Panc1 (cell line): ENCODE data around the gene CES2. TPM values are rescaled to one million over a fixed set of nuclear protein-coding genes. Genes with fewer than 3 reads are reported as not detected.

Experiments used
- ATAC-seq: fragments of 200-7000 bp; cut with Tn5 transposase; 2 replicates; pipeline ENCODE4 v1.9.1; 2020; ENCODE audit warnings: mild to moderate bottlenecking, moderate library complexity
- BruUV-seq: library from RNA; stranded (reverse); fragments of 400-500 nt; replicated peaks from 2 replicates; lab custom pipeline; 2021; lab: Mats Ljungman, UMichigan
- CTCF ChIA-PET: fragments of 300-600 bp; sonication (Branson Sonifier 250); formaldehyde crosslinking; loops from one replicate; lab custom pipeline; 2022; ENCODE audit warnings: antibody characterized with exemption; lab: Charles Lee
- POLR2A ChIA-PET: fragments of 300-600 bp; sonication (Branson Sonifier 250); formaldehyde crosslinking; loops from one replicate; lab custom pipeline; 2022; ENCODE audit warnings: antibody characterized with exemption; lab: Charles Lee
- DNase-seq: peaks from one replicate; pipeline ENCODE4 v3.0.0-alpha.2; 2010; ENCODE audit warnings: low read depth, low spot score
- H3K27ac ChIP-seq: 2 replicates; pipeline ENCODE4 v1.5.1; 2011; ENCODE audit warnings: mild to moderate bottlenecking, low read length, inconsistent platforms
- H3K27me3 ChIP-seq: fragments of 200-500 bp; sonication (Bioruptor generic); 2 replicates; pipeline ENCODE4 v1.6.0; 2014; ENCODE audit warnings: low read length, inconsistent platforms; ENCODE audit not compliant: control insufficient read depth, insufficient read depth
- H3K36me3 ChIP-seq: fragments of 200-500 bp; sonication (Bioruptor generic); 2 replicates; pipeline ENCODE4 v1.5.1; 2014; ENCODE audit warnings: inconsistent platforms, mild to moderate bottlenecking, low read length, moderate library complexity; ENCODE audit not compliant: control insufficient read depth, insufficient read depth
- H3K4me1 ChIP-seq: 2 replicates; pipeline ENCODE4 v1.5.1; 2011; ENCODE audit warnings: inconsistent platforms, mild to moderate bottlenecking, low read length, moderate library complexity; ENCODE audit not compliant: control insufficient read depth, insufficient read depth
- H3K4me3 ChIP-seq, 2 experiments: 2 replicates each; pipeline ENCODE4 v1.5.1; 2011 to 2012; ENCODE audit warnings: low read depth in 2 of 2, low read length in 2 of 2, mild to moderate bottlenecking in 2 of 2, inconsistent platforms in 1 of 2, moderate library complexity in 1 of 2
- H3K9me3 ChIP-seq: fragments of 200-500 bp; sonication (Bioruptor generic); 2 replicates; pipeline ENCODE4 v1.5.1; 2014; ENCODE audit warnings: low read depth, mild to moderate bottlenecking, inconsistent platforms, low read length, moderate library complexity; ENCODE audit not compliant: control insufficient read depth, insufficient read depth
- POLR2AphosphoS5 ChIP-seq: IDR thresholded peaks from 2 replicates; pipeline ENCODE4 v1.6.1; 2012; ENCODE audit warnings: mild to moderate bottlenecking, low read depth, low read length, moderate library complexity
- SIN3A ChIP-seq: IDR thresholded peaks from 2 replicates; pipeline ENCODE4 v1.6.1; 2012; ENCODE audit warnings: low read depth, mild to moderate bottlenecking, low read length, moderate library complexity, borderline replicate concordance; ENCODE audit not compliant: insufficient read depth
- TCF7L2 ChIP-seq: IDR thresholded peaks from 2 replicates; pipeline ENCODE4 v1.6.1; 2011; ENCODE audit warnings: mild to moderate bottlenecking, low read depth, low read length, inconsistent platforms
- in situ Hi-C: cut with HindIII; loops from 2 replicates; pipeline ENCODE4 v1.10.0; 2016; ENCODE audit warnings: low sequenced_read_pairs, low pct_unique_long_range_greater_than_20kb
- intact Hi-C: fragments of 100-400 bp; cut with micrococcal nuclease; formaldehyde crosslinking; loops from one replicate; pipeline ENCODE4 v1.10.0; 2022; ENCODE audit not compliant: unreplicated experiment
- total RNA-seq: library from RNA; stranded (reverse); gene quantifications from one replicate; pipeline ENCODE4 v1.2.1, GENCODE V29; 2021; ENCODE audit not compliant: unreplicated experiment
- TF ChIP-seq, protein P1 (sequence below): fragments of 450-650 bp; IDR thresholded peaks from 2 replicates; pipeline ENCODE4 v1.5.1; 2017; ENCODE audit warnings: mild to moderate bottlenecking
- TF ChIP-seq, protein P2 (sequence below), 2 experiments: IDR thresholded peaks; 2 replicates each; pipeline ENCODE4 v1.6.1; 2011 to 2012; ENCODE audit warnings: low read depth in 2 of 2, control low read depth in 1 of 2, low read length in 1 of 2, mild to moderate bottlenecking in 1 of 2, moderate library complexity in 1 of 2; ENCODE audit not compliant: insufficient read depth in 1 of 2

The CES2 gene
- total RNA-seq, 1 experiment from 2014 or later: 26.3 TPM

DNA sequence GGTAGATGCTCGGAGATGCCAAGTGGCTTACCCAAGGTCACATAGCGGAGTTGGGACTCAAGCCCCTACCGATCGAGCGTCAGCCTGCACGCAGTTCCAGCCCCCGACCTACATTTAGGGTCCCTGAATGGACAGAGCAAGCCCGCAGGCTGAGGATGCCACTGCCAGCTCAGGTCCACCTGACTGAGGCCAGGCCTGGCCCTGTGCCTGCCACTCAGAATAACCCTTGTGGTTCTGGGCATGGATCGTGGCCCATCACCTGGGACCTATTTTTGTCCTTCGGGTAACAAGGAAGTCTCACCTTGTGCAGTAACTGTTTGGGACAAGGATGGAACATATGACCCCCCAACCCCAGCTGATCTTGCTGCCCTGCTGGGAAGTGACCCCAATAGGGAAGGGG is 33.7 kb upstream of the CES2 start:
- peaks cover 9% of the 10 kb centered on the region for H3K4me1 ChIP-seq
- no peak for TF ChIP-seq POLR2AphosphoS5
- TF ChIP-seq, protein P1, sequence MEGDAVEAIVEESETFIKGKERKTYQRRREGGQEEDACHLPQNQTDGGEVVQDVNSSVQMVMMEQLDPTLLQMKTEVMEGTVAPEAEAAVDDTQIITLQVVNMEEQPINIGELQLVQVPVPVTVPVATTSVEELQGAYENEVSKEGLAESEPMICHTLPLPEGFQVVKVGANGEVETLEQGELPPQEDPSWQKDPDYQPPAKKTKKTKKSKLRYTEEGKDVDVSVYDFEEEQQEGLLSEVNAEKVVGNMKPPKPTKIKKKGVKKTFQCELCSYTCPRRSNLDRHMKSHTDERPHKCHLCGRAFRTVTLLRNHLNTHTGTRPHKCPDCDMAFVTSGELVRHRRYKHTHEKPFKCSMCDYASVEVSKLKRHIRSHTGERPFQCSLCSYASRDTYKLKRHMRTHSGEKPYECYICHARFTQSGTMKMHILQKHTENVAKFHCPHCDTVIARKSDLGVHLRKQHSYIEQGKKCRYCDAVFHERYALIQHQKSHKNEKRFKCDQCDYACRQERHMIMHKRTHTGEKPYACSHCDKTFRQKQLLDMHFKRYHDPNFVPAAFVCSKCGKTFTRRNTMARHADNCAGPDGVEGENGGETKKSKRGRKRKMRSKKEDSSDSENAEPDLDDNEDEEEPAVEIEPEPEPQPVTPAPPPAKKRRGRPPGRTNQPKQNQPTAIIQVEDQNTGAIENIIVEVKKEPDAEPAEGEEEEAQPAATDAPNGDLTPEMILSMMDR: no peak
- TF ChIP-seq SIN3A: no peak
- TF ChIP-seq, protein P2, sequence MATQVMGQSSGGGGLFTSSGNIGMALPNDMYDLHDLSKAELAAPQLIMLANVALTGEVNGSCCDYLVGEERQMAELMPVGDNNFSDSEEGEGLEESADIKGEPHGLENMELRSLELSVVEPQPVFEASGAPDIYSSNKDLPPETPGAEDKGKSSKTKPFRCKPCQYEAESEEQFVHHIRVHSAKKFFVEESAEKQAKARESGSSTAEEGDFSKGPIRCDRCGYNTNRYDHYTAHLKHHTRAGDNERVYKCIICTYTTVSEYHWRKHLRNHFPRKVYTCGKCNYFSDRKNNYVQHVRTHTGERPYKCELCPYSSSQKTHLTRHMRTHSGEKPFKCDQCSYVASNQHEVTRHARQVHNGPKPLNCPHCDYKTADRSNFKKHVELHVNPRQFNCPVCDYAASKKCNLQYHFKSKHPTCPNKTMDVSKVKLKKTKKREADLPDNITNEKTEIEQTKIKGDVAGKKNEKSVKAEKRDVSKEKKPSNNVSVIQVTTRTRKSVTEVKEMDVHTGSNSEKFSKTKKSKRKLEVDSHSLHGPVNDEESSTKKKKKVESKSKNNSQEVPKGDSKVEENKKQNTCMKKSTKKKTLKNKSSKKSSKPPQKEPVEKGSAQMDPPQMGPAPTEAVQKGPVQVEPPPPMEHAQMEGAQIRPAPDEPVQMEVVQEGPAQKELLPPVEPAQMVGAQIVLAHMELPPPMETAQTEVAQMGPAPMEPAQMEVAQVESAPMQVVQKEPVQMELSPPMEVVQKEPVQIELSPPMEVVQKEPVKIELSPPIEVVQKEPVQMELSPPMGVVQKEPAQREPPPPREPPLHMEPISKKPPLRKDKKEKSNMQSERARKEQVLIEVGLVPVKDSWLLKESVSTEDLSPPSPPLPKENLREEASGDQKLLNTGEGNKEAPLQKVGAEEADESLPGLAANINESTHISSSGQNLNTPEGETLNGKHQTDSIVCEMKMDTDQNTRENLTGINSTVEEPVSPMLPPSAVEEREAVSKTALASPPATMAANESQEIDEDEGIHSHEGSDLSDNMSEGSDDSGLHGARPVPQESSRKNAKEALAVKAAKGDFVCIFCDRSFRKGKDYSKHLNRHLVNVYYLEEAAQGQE (IDR thresholded peaks at IDR 0.05; ENCODE audit: insufficient read depth in 1 of 2, low read depth in 2 of 2, low read length in 1 of 2): no peak
- no peak for TF ChIP-seq TCF7L2
- intact Hi-C loops: no loop called here
- in situ Hi-C loops: no loop called here
- DNase-seq: no peak
- no peak overlapping the region for H3K4me3 ChIP-seq
- no peak overlapping the region for H3K27ac ChIP-seq
- no TSS peak for BruUV-seq
- CTCF ChIA-PET: interaction anchor here (0.5 to 0.6 kb wide), 2 partner anchors 43 to 921 kb away, joined by 3 to 5 read pairs; no protein-coding TSS in a partner anchor
- POLR2A ChIA-PET: no interaction called here
- no peaks in the 10 kb centered on the region for H3K36me3 ChIP-seq
- H3K9me3 ChIP-seq: no peaks in the 10 kb centered on the region
- ATAC-seq: no peak
- H3K27me3 ChIP-seq: no peaks in the 10 kb centered on the region

DNA sequence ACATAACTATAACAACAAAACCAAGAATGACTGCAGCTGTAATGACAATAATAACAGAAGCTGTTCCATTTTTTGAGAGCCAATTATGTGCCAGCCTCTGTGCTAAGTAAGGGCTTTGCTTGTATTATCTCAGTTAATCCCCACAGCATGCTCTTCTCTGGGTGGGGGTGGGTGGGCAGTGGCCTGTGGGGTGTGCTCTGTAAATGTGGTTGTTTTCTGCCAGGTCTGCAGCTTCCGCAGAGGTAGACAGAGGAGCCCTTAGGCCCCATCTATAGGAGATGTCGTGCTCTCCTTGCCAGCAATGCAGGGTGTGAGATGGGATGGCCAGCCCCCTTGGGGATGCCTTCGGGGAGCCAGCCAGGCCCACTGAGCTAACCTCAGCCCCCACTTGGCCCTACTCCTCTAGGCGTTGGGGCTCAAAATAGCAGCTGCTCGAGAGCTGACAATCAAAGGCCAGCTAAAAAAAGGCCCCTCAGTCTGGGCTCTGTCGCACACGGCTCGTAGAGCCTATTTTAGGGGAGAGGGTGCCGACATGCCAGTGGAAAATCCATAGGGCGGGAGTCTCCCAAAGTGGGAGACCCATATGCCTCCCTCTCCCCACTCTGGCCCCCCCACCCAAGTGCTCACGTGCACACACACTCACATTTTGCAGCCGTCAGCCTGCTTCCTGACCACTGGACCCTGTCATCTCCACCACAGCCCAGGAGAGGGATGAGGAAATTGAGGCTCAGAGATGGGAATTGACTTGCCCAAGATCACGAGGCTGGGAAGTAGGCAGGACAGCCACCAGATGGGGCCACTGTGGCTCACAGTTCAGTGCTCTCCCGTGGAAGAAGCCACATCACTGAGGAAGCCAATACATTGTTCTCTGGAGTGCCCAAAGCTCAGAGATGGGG is 32.4 kb upstream of the CES2 start:
- Histone ChIP-seq H3K9me3 (no peaks in the 10 kb centered on the region), H3K4me3 (no peak overlapping the region), H3K27ac (no peak overlapping the region), H3K36me3 (no peaks in the 10 kb centered on the region), H3K27me3 (no peaks in the 10 kb centered on the region), H3K4me1 (peaks cover 9% of the 10 kb centered on the region)
- in situ Hi-C loops (no loop called here), intact Hi-C loops (no loop called here)
- ChIA-PET POLR2A (no interaction called here), CTCF (interaction anchor here (0.6 kb wide), 1 partner anchor 58 kb away, joined by 3 read pairs; the partner anchor contains the start of gene CES3)
- no peak for DNase-seq
- BruUV-seq: no TSS peak
- ATAC-seq: no peak
- TF ChIP-seq SIN3A (no peak), TCF7L2 (no peak), POLR2AphosphoS5 (no peak)
- TF ChIP-seq, protein P1: no peak
- TF ChIP-seq, protein P2 (IDR thresholded peaks at IDR 0.05; ENCODE audit: insufficient read depth in 1 of 2, low read depth in 2 of 2, low read length in 1 of 2): no peak
